ENCODE results near the gene DDX31.
"Not testable (repeated sequence)": the region's sequence is repeated elsewhere in the genome, so short reads cannot be mapped to it uniquely, and the experiment has no call there.

DDX31 gene

DNA sequence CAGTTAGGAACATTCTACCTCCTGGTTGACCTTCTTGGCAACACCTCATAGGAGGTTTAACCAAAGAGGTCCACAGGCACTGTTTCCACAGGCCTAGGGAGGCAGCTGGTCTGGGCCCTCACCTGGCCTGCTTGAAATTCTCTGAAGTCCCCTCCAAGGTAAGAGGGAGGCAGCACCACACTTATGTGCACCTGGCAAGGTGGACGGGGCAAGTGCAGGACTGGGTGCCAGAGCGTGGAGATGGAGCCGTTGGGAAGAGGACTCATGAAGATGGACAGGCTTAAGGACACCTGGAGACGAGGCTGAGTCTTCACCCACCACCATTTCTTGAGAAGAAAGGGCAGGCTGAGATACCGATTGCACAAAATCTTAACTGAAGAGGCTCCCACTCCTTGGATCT is 94.0 kb downstream of the DDX31 start:
- DNase-seq, result no peak

DNA sequence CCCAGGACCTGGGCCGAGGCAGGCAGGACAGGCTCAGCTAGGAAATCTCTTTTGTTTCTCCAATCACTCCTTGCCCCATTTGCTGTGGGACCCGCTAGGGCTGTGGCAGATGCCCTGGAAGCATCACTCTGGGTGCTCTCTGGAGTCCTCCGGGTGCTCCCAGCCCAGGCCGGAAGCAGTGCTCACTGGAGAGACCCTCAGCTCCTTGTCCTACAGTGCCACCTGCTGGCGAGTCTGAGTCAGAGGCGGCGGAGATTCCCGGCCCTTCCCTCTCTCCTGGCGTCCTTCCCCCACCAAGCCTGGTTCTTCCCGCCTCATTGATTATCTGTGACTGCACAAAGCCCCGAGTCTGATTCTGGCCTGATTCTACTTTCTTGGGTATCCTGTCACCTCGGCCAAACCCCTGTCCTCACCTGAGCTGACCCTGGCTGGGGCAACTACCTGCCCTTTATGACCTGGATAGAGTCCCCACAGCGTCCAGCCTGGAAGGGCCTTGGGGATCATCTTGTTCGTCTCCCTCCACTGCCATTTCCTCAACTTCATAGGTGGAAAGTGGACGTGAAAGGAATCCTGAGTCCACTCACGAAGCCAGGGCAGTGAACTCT is 94.7 kb downstream of the DDX31 start:
- peak; percentile 77 for DNase-seq

DNA sequence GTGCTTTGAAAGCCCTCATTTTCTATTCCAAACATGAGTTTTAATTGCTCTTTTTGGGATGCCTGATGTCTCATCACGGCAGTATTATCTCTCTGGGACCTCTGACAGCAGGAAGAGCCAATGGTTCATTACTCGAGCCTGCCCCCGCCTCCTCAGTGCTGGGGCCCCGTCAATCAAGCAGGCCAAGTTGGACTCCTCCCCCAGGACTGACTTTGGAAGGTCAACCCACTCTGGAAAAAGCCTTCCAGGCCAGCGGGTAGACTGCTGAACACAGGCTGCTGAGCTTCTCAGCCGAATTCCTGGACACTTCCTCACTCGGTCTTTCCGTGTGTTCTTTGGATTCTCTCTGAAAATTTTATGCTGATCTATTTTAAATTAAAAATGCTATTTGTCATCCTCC is 96.9 kb downstream of the DDX31 start:
- DNase-seq, result no peak

DNA sequence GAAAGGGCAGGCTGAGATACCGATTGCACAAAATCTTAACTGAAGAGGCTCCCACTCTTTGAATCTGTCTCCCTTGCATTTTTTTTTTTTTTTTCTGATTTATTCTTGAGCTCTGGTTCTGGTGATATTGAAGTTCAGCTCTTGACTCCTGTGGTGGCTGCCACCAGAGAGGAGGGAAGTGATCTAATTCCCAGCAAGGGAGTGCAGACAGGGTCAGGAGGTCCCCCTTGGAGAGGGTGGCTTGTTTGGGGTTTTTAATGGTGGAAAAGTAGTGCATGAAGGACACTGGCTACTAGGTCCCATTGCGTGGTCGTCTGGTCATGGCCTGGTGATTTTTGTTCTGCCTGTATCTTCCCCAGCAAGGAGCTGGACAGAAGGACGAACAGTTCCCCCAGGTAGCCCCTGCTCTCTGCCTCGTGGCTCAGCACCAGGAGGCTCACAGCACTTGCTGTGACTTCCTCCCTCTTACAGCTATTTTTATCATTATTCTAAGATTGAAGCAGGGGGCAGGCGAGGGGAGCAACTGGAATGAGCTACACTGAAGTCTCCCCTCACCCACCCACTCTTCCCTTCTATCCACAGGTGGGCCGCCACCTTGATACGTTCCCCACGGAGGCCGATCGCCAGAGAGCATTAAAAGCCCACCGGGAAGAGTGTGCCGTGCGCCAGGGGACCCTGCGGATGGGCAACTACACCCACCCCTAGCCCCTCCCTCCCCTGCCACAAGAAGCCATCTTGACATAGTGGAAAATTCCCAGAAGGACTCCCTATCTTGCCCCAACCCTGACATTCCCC is 97.8 kb downstream of the DDX31 start:
- DNase-seq, result no peak

DNA sequence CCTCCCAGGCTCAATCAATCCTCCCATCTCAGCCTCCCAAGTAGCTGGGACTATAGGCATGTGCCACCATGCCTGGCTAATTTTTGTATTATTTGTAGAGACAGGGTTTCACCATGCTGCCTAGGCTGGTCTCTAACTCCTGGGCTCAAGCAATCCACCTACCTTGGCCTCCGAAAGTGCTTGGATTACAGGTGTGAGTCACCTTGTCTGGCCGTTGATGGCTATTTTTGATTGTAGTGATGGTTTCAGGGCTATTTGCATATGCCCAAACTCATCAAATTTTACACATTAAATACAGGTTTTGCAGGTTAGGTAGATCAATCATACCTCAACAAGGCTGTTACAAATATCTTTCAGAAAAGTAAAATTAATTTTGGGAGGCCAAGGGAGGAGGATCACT is 101.0 kb downstream of the DDX31 start:
- not testable (repeated sequence) for DNase-seq

DNA sequence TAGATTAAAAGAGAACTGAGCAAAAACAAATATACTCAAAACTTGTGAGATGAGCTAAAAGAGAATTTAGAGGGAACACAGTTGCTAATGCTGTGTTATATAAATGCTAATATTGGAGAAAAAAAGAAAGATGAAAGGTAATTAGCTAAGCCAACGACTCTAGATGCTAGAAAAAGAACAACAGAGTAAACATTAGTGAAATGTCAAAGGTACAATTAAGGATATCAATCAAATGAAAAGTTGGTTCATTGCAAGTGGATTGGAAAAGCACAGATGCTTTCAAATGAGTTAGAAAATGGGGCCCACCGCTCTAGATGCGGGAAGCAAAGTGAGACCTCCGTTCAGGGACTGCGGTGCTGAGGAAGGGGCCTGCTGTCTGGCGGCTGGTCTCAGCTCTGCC is 105.3 kb downstream of the DDX31 start:
- no peak for DNase-seq

DNA sequence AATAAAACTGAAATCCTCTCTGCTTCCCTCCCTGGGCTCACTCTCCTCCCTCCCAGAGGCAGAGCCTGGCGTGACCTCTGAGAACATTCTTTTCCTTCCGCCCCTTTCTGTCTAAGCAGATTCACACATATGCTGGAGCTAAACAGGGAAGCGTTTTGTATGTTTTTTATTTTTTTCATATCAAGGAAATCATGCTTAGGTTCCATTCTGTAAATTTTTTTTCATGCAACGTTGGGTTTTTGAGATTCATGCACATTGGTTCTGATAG is 107.5 kb downstream of the DDX31 start:
- DNase-seq, result no peak

DNA sequence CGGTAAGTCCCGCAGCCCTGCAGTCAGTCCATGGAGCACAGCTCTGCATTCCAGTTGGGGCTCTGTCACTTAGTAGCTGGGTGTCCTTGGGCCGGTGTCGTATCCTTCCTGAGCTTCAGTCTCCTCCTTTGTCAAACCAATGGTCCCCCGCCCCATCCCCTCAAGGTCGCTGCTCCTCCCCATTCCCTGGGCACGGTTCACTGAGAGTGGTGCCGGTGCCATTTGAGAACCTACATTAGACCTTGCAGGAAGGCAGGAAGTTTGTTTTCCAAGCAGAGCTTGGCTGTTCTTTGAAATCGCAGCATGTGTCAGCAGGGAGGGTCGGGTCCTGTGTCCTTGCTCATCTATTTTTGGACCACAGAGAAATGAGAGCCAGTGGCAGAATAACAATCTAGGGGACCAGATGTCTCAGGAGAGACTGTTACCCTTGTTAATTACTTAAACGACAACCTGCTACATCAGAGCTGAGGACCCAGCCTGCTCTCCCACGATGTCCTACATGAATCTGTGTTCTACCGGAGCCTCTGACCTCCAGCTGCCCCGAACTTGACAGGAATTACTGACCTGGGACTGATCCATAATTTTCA is 109.1 kb downstream of the DDX31 start:
- no peak for DNase-seq

DNA sequence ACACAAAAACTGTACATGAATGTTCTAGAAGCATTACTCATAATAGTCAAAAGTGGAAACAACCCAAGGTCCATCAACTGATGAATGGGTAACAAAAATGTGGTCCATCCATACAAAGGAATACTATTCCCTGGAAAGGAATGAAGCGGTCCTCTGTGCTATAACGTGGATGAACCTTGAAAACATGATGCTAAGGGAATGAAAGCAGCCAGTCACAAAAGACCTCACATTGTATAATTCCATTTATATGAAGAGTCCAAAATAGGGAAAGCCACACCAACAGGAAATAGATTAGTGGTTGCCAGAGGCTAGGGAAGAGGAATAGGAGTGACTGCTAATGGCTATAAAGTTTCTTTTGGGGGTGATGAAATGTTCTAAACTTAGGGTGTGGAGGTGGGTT is 110.1 kb downstream of the DDX31 start:
- DNase-seq, result no peak

DNA sequence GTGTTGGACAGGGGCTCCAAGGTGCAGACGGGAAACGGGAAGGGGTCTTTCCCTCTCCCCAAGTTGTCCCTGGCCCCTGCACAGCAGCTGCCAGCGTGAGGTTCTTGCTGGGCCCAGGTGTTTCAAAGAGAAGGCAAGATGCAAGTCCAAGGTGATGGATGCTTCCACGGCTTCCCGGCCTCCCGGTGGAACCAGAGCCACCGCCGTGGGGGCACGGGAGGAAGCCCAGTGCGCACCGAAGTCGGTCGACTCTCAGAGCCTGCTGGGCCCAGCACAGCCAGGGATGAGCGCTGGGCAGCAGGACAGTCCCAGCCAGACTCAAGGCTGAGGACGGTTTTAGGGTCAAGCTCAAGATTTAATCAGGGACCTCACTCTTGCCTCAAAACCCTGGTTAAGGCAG is 112.6 kb downstream of the DDX31 start:
- no peak for DNase-seq

DNA sequence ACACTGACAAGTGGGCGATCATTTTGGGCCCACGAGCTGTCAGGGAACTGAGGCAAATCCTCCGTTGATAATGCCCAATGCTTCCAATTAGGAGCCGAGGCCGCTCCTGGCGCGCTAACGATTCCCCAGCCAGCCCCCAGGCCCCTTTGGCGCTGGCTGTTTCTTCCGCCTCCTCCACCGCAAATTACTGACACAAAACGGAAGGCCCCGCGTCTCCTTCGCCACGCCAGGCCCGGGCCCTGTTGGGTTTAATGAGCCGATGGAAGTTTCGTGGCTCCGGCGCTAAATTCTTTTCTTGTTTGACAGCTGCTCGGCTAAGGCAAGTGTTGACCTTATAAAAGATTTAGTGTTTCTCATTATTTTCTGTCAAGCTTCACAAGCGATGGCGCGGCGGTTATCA is 113.1 kb downstream of the DDX31 start:
- no peak for DNase-seq

DNA sequence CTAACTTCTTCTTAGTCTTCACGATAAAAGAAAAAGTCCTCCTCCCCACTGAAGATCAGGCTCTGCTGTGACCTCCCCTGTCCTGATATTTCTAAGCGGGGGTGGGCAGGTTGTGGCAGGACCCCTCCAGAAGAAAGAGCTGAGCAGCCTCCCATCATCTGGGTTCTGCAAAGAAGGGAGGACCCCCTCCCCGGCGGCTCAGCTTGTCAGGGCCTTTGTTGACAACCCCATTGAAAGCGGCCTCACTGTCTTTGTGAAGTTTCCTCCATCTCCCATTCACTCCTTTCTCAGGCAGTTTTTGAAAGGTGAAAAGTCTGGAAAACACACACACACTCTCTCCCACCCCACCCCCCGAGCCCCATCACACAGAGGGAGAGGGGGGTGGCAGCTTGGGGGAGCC is 113.5 kb downstream of the DDX31 start:
- DNase-seq, result no peak

DNA sequence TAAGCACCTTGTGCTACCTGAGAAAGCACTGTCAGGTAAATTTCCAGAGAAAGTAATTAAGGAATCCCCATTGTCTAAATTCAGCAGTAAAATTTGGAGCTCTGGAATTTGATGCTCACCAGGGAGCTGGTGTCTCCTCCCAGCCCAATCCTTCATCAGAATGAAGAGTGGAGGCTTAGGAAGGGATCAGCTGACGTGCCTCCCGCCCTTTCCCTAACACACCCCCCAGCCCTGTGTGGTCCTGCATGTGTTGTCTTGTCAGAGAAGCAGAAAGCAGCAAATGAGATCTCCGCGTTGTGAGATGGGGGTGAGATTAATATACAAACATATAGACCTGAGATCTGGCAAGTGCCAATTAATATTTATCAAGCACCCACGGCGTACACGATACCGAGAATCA is 114.3 kb downstream of the DDX31 start:
- DNase-seq, result no peak

DNA sequence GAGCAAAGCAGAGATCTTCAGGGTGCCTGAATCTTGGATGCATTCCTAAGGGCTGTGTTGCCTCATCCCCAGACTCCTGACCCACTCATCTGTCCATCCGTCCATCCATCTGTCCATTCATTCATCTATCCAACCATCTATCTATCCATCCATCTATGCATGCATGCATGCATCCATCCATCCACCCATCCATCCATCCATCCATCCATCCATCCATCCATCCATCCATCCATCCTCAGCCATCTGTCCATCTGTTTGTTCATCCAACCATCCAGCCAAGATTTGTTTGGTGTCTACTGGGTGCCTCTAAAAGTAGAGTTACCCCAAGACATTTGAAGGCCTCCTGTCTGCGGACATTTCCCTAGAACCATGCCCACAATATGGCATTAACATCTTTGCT is 115.0 kb downstream of the DDX31 start:
- DNase-seq, result no peak

DNA sequence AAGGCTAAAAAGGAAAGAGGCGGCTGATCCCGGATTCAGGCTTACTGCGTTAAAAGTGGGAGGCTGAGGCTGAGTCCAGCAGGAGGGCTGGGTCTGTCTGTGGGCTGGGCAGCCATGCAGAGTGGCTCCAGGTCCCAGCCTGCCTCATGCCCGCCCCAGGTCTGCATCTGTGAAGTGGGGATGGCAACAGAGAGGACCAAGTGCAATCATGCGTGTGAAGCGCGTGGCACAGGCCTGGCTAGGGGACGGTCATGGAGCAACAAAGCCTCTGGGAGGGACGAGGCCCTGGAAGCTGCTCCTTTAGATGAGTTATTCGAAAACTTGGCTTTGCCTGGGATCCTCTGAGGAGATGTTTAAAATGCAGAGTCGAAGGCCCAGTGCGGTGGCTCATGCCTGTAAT is 117.7 kb downstream of the DDX31 start:
- DNase-seq, result no peak

DNA sequence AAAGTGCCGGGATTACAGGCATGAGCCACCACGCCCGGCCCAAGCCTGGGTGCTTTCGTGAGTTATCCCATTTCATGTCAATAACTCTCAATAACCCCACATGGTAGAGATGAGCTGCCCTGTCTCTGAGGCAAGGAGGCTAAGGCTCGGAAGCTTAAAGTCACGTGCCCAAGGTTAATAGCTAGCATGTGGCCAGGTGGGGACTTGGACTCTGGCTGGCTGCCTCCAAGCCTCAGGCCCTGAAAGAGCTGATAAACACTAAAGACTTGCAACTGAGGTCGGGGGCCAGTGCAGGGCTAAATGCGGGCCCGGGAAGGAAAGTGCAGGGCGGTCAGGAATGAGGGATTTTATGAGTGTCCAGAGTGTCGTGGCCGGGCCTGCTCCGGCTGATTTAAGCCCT is 118.2 kb downstream of the DDX31 start:
- DNase-seq, result no peak

DNA sequence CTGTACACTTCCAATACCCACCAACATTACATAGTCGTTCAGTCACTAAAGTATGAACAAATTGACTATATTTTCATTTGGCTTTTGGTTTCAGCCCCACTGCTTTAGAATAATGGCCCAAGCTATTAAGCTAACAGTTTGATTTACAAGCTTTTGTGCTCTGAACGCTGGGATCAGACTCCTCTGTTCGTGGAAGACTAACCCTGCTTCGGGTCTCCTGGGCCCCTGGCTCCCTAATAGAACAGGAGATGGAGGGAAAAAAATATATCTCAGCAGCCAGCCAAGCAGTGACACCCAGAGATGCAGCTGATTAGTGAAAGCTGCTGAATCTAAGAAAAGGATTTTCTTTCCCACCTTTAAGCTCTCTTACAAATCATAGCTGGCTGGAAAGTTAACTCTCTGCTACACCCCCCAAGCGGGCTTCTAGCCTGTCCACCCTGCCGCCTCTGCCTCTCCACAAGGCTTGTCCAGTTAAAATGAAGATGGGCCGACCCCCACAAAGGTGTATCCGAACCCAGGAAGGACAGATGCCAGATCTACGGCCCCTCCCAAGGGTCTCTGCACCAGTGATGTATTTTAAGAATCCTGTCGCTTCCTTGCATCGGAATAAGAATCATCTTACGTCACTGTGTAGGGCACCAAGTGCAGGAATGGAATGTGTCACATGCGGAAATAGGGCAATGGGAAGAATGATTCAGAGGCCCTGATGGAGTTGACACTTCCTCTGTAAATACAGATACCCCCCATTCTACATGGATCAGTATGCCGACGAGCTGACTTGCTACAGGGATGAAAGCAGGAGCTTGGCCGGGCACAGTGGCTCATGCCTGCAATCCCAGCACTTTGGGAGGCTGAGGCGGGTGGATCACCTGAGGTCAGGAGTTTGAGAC is 120.8 kb downstream of the DDX31 start:
- DNase-seq, result no peak

DNA sequence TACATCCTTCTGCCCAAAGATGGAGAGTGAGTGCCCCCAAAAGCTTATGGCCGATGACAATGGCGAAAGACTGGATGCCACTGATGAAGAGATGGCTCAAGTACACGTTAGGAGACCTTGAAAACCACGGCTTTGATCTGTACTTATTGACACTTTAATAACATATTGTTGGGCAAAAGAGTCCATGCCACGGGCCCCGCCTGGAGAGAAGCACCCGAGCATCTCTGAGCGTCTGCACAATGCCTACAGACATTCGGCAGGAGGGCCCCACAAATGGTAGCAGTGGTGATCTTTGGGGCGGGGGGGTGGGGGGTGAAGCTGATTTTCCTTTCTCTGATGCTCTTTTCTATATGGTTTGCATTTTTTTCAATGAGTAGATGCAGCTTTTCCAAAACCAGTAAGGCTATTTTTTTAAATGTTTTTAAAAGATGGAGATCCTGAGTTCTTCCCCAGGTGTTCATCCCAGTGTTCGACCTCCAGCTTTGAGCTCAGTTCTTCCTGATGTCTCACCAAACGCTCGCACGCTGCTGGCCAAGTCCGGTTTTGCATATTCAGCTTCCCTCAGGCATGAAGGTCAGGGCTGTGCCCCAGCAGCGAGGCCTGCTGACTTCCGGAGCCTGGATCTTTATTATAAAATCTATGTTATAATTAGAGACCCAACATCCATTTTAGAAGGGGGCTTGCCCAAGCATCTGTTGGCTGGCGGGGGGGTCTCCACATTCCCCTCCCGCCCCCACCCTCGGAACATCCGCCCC is 121.6 kb downstream of the DDX31 start:
- DNase-seq, result no peak

DNA sequence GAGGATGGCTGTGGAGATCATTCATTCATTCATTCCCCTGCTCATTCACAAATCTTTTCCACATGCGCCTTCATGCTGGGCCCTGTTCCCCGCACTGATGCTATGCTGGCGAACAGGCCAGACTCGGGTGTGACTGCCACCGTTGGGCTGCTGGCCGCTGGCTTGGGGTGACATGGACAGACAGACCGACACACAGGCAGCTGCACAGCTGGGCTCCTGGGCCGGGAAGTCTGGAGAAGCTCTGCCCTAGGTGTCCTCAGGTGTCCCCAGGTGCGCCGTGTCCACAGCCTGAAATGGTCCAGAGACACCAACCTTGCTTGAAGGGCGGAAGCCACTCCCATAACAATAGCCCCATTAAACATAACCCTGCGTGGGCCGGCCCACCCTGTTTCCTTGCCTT is 122.3 kb downstream of the DDX31 start:
- DNase-seq, result no peak

DNA sequence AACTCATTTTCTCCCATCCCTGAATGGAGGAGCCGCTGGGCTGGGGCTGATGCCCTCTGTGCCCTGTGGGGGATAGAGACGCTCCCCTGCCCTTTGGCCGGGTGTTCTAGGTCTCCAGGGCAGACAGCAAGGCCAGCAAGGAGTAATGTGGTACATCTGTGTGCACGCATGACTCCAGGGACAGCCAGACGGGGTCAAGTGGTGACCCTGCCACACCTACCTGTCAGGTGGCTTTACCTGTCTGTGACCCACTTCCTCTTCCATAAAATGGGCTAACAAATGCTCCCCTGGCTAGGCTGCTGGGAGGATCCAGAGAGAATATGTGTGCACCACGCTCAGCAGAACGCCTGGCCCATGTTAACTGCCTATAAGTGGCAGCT is 122.7 kb downstream of the DDX31 start:
- no peak for DNase-seq

DNA sequence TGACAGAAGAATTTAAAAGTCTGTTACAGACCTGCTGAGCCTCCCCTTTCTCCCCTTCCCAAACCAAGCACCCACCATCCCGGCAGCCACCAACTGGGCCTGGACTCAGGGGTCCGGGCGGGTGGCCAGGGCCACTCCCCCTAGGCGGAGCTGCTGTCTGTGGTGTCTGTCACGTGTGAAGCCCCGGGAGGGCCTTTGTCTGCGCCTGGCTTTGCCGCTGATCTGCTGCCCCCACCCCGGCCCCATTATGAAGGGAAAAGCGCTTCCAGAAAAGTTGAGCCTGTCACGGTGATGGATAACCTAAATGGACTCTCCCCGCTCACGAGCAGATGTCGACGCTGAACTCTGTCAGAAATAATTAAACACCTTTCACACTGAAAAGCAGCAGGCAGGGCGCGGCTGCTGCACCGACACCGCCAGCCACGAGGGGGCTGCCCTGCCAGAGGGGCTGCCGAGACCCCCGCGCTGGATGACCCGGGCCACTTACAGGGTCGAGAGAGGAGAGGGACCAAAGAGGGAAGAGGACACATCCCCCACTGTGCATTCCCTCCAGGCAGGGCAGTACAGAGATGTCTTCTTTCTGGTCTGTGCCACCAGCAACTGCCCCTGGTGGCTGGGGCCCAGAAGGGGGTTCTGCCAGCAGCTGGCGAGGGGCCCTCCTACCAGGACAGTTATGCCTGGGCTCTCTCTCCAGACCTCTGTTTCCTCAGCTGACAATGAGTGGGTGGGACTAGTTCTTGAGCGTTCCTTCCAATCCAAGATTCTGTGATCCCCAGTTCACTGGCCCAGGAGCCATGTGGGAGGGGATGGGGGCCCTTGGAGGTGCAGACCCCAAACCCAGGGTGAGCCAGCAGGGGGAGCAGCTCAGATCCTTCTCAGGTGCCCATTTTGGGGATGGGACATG is 123.4 kb downstream of the DDX31 start:
- peak; percentile 24 for DNase-seq

DNA sequence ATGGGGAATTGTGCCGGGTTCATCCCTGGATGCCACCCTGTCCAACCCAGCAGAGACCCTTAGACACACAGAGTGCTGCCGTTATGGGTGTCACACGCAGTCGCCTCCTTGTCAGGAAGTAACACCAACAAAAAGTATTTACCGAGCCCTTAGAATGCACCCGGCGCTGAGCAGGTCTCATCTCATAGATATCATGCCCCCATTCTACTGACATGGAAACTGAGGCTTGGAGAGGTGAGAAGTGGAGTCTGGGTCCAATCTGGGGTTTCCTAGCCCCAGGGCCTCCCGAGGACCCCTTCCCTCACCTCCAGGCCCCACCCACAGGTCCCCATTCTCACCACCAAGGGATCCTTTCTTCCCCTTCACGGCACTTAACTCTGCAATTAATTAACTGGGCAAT is 124.2 kb downstream of the DDX31 start:
- DNase-seq, result no peak
